Cardiac muscle cell (in vitro differentiated cells and primary cell): Measurements from ENCODE around the gene HTN3. TPM values are rescaled to one million over a fixed set of nuclear protein-coding genes. Genes with fewer than 3 reads are reported as not detected.
"Not testable (repeated sequence)": the region's sequence is repeated elsewhere in the genome, so short reads cannot be mapped to it uniquely, and the experiment has no call there.

Source experiments
- DNase-seq, 2 donors: peaks; one replicate each; pipeline versions ENCODE4 v3.0.0 to v3.0.0-alpha.2; 2010 to 2017; ENCODE audit warnings: low read depth in 1 of 2, low spot score in 1 of 2
- H3K27ac ChIP-seq: fragments of 200-600 bp; sonication (generic); 2 replicates; pipeline ENCODE4 v1.5.1; 2016
- H3K27me3 ChIP-seq: fragments of 200-600 bp; sonication (generic); 2 replicates; pipeline ENCODE4 v1.6.0; 2016; ENCODE audit warnings: control low read depth
- H3K36me3 ChIP-seq: fragments of 200-600 bp; sonication (generic); 2 replicates; pipeline ENCODE4 v1.5.1; 2016; ENCODE audit warnings: control low read depth
- H3K4me1 ChIP-seq: fragments of 200-600 bp; sonication (generic); 2 replicates; pipeline ENCODE4 v1.8.1; 2017; ENCODE audit warnings: low read depth, mild to moderate bottlenecking, mixed run types
- H3K4me3 ChIP-seq: fragments of 200-600 bp; sonication (generic); 2 replicates; pipeline ENCODE4 v1.5.1; 2016; ENCODE audit warnings: mild to moderate bottlenecking
- H3K9me3 ChIP-seq: fragments of 200-600 bp; sonication (generic); 2 replicates; pipeline ENCODE4 v1.5.1; 2017; ENCODE audit warnings: low read depth, mild to moderate bottlenecking, control low read depth
- polyA plus RNA-seq: library from polyadenylated mRNA; unstranded; fragments of >200 nt; fragmentation: Nextera tagmentation; extraction: Ambion mirVana; gene quantifications from 2 replicates; pipeline ENCODE4 v1.2.1, GENCODE V29; 2016
- total RNA-seq: library from RNA; depleted of rRNA; stranded (reverse); fragments of >200 nt; gene quantifications from 2 replicates; pipeline ENCODE4 v1.2.3, GENCODE V29; 2016
- TF ChIP-seq, protein P1 (sequence below): IDR thresholded peaks from 2 replicates; pipeline ENCODE4 v1.5.1; 2012; ENCODE audit warnings: low read depth, mild to moderate bottlenecking, low read length

HTN3 gene
- total and polyA plus RNA-seq, 2 experiments from 2014 or later, result not detected

DNA sequence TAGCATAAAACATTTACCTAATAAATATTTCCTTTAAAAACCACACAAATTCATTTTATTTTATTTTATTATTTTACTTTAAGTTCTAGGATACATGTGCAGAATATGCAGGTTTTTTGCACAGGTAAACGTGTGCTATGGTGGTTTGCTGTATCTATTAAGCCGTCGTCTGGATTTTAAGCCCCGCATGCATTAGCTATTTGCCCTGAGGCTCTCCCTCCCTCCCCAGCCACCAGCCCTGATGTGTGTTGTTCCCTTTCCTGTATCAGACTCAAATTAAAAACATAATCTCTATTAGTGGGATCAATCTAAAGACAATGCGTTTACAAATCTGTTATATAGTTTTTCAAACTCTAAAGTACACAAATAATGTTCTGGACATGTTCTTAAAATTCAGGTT is 1.2 kb upstream of the HTN3 start:
- DNase-seq, result no peak
- TF ChIP-seq, protein P1, sequence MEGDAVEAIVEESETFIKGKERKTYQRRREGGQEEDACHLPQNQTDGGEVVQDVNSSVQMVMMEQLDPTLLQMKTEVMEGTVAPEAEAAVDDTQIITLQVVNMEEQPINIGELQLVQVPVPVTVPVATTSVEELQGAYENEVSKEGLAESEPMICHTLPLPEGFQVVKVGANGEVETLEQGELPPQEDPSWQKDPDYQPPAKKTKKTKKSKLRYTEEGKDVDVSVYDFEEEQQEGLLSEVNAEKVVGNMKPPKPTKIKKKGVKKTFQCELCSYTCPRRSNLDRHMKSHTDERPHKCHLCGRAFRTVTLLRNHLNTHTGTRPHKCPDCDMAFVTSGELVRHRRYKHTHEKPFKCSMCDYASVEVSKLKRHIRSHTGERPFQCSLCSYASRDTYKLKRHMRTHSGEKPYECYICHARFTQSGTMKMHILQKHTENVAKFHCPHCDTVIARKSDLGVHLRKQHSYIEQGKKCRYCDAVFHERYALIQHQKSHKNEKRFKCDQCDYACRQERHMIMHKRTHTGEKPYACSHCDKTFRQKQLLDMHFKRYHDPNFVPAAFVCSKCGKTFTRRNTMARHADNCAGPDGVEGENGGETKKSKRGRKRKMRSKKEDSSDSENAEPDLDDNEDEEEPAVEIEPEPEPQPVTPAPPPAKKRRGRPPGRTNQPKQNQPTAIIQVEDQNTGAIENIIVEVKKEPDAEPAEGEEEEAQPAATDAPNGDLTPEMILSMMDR, result no peak

DNA sequence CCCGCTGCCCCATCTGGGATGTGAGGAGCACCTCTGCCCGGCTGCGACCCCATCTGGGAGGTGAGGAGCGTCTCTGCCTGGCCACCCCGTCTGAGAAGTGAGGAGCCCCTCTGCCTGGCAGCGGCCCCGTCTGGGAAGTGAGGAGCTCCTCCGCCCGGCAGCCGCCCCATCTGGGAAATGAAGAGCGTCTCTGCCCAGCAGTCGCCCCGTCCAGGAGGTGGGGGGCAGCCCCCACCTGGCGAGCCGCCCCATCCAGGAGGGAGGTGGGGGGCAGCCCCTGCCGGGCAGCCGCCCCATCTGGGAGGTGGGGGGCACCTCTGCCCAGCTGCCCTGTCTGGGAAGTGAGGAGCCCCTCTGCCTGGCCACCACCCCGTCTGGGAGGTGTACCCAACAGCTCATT is 9.3 kb downstream of the HTN3 start:
- not testable (repeated sequence) for H3K27me3 ChIP-seq, H3K4me1 ChIP-seq, DNase-seq

More for the DNA sequence above, 1.2 kb upstream of the HTN3 start:
- Histone ChIP-seq H3K36me3 (no peaks in the 10 kb centered on the region), H3K9me3 (no peaks in the 10 kb centered on the region), H3K4me3 (no peak overlapping the region), H3K27ac (no peak overlapping the region), H3K27me3 (no peaks in the 10 kb centered on the region), H3K4me1 (no peaks in the 10 kb centered on the region)

DNA sequence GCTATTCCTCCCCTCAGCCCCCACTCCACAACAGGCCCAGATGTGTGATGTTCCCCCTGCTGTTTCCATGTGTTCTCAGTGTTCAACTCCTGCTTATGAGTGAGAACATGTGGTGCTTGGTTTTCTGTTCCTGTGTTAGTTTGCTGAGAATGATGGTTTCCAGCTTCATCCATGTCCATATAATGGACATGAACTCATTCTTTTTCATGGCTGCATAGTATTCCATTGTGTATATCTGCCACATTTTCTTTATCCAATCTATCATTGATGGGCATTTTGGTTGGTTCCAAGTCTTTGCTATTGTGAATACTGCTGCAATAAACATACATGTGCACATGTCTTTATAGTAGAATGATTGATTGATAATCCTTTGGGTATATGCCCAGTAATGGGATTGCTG is 11.7 kb downstream of the HTN3 start:
- DNase-seq, H3K4me1 ChIP-seq, H3K36me3 ChIP-seq, H3K4me3 ChIP-seq, H3K27me3 ChIP-seq, H3K9me3 ChIP-seq, H3K27ac ChIP-seq: not testable (repeated sequence)

More for the DNA sequence above, 9.3 kb downstream of the HTN3 start:
- H3K36me3 ChIP-seq, H3K9me3 ChIP-seq, H3K4me3 ChIP-seq, H3K27ac ChIP-seq: not testable (repeated sequence)

GRCh38 chr4:70041652-70042286 is 13.5 kb downstream of the HTN3 start:
- no peaks in the 10 kb centered on the region for H3K27me3 ChIP-seq
- TF ChIP-seq, protein P1, result no peak
- DNase-seq, result no peak
- no peaks in the 10 kb centered on the region for H3K9me3 ChIP-seq
- H3K4me3 ChIP-seq, result no peak overlapping the region
- no peak overlapping the region for H3K27ac ChIP-seq
- H3K4me1 ChIP-seq, result no peaks in the 10 kb centered on the region
- H3K36me3 ChIP-seq, result no peaks in the 10 kb centered on the region

GRCh38 chr4:70050138-70050537 is 21.9 kb downstream of the HTN3 start, which contains the start of gene HTN1:
Gene HTN1, plus strand, starts transcription at chr4:70050438. Its CDS starts 2,639 bp downstream, at chr4:70053077.
- H3K27ac ChIP-seq, H3K4me1 ChIP-seq, H3K4me3 ChIP-seq, H3K9me3 ChIP-seq, H3K27me3 ChIP-seq, H3K36me3 ChIP-seq, DNase-seq: not testable (repeated sequence)

DNA sequence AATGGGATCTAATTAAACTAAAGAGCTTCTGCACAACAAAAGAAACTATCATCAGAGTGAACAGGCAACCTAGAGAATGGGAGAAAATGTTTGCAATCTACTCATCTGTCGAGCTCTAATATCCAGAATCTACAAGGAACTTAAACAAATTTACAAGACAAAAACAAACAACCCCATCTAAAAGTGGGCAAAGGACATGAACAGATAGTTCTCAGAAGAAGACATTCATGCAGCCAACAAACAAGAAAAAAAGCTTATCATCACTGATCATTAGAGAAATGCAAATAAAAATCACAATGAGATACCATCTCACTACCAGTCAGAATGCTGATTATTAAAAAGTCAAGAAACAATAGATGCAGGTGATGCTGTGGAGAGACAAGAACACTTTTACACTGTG is 28.3 kb downstream of the HTN3 start:
- H3K36me3 ChIP-seq, result not testable (repeated sequence)

DNA sequence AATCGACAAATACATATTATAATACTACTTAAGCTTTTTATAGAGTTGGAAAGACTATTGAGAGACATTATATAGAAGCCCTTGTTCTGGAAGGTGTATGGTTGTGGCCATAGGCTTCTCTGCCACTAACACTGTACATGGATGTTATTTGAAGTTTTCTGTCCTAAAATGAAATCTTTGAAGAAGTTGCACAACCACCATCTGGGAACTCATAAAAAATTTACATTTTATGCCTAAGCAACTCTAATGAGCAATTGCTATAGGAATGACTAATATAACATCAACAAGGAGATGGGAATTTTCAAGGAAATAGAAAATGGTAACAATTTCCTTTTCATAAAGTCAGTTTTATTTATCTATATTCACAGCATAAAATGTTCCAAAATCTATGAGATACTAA is 29.4 kb downstream of the HTN3 start:
- Histone ChIP-seq H3K27ac (no peak overlapping the region), H3K9me3 (no peaks in the 10 kb centered on the region), H3K4me3 (no peak overlapping the region), H3K4me1 (peaks cover 9% of the 10 kb centered on the region), H3K27me3 (no peaks in the 10 kb centered on the region), H3K36me3 (no peaks in the 10 kb centered on the region)
- DNase-seq, result no peak
- TF ChIP-seq, protein P1, result no peak

More for the DNA sequence above, 28.3 kb downstream of the HTN3 start:
- not testable (repeated sequence) for DNase-seq, H3K4me3 ChIP-seq, H3K9me3 ChIP-seq, H3K4me1 ChIP-seq, H3K27me3 ChIP-seq, H3K27ac ChIP-seq

GRCh38 chr4:70059149-70059548 is 30.9 kb downstream of the HTN3 start:
- Histone ChIP-seq H3K4me1 (peaks cover 9% of the 10 kb centered on the region), H3K4me3 (no peak overlapping the region), H3K36me3 (no peaks in the 10 kb centered on the region), H3K27me3 (no peaks in the 10 kb centered on the region), H3K9me3 (no peaks in the 10 kb centered on the region), H3K27ac (no peak overlapping the region)
- TF ChIP-seq, protein P1, result no peak
- DNase-seq, result no peak
